Endodermal cell (in vitro differentiated cells): ENCODE data around the gene ETFA. TPM values are rescaled to one million over a fixed set of nuclear protein-coding genes. Genes with fewer than 3 reads are reported as not detected.

Experiments
- DNase-seq: peaks from one replicate; pipeline ENCODE4 v3.0.0-alpha.2; 2017
- H3K27ac ChIP-seq: 2 replicates; pipeline ENCODE4 v1.5.1; 2013; ENCODE audit warnings: mild to moderate bottlenecking, low read depth, low read length, moderate library complexity
- H3K27me3 ChIP-seq: 2 replicates; pipeline ENCODE4 v1.6.1; 2013; ENCODE audit warnings: mild to moderate bottlenecking, low read length, moderate library complexity; ENCODE audit not compliant: insufficient read depth, control insufficient read depth, poor library complexity, severe bottlenecking
- H3K36me3 ChIP-seq: 2 replicates; pipeline ENCODE4 v1.7.0; 2013; ENCODE audit warnings: mild to moderate bottlenecking, low read length, moderate library complexity; ENCODE audit not compliant: control insufficient read depth, insufficient read depth
- H3K4me1 ChIP-seq: one replicate; pipeline ENCODE4 v1.7.0; 2013; ENCODE audit warnings: low read length; ENCODE audit not compliant: control insufficient read depth, insufficient read depth
- H3K4me3 ChIP-seq: 2 replicates; pipeline ENCODE4 v1.5.1; 2013; ENCODE audit warnings: mild to moderate bottlenecking, low read length, moderate library complexity
- H3K9ac ChIP-seq: 2 replicates; pipeline ENCODE4 v1.6.1; 2013; ENCODE audit warnings: mild to moderate bottlenecking, low read length, moderate library complexity; ENCODE audit not compliant: poor library complexity, severe bottlenecking; ENCODE audit errors: extremely low read depth
- H3K9me3 ChIP-seq: 2 replicates; pipeline ENCODE4 v1.6.1; 2013; ENCODE audit warnings: mild to moderate bottlenecking, low read length, moderate library complexity; ENCODE audit not compliant: control insufficient read depth
- H3K27ac Mint-ChIP-seq: 2 replicates; pipeline ENCODE4 v1.8.0; 2020; ENCODE audit warnings: mixed read lengths
- H3K27me3 Mint-ChIP-seq: 2 replicates; pipeline ENCODE4 v1.8.0; 2021; ENCODE audit warnings: mild to moderate bottlenecking, mixed read lengths; ENCODE audit not compliant: insufficient read depth
- H3K36me3 Mint-ChIP-seq: 2 replicates; pipeline ENCODE4 v1.8.0; 2020; ENCODE audit warnings: low read depth, mixed read lengths
- H3K4me1 Mint-ChIP-seq: 2 replicates; pipeline ENCODE4 v1.8.0; 2020; ENCODE audit warnings: mixed read lengths
- H3K4me3 Mint-ChIP-seq: 2 replicates; pipeline ENCODE4 v1.8.0; 2020; ENCODE audit warnings: mild to moderate bottlenecking, moderate library complexity, mixed read lengths
- H3K9me3 Mint-ChIP-seq: 2 replicates; pipeline ENCODE4 v1.8.0; 2020; ENCODE audit warnings: mild to moderate bottlenecking, mixed read lengths
- CTCF ChIP-seq: fragments of 200-600 bp; sonication (generic); conservative IDR thresholded peaks from 2 replicates; pipeline ENCODE4 v1.5.0; 2021; ENCODE audit warnings: antibody characterized with exemption, mild to moderate bottlenecking
- WGBS, 2 experiments: methylation state at CpG; one replicate each; pipeline versions ENCODE4 v1.1.5 to v1.1.7; 2013; ENCODE audit warnings: missing lambda C conversion rate in 2 of 2, mixed read lengths in 1 of 2; ENCODE audit not compliant: insufficient coverage in 1 of 2, insufficient read length in 1 of 2; 5-methylcytosine and 5-hydroxymethylcytosine counted together
- total RNA-seq, 2 donors: library from RNA; stranded (reverse); fragmentation: NEBNext Ultra II Directional in 1 of 2; extraction: Animal tissue kit (Norgen Biotek cat#: 25700) in 1 of 2; gene quantifications; 2 replicates in 1 of 2; 3 replicates in 1 of 2; pipeline ENCODE4 v1.2.1, GENCODE V29; 2021

Gene ETFA
- total RNA-seq, 2 donors from 2014 or later: 142 to 157 TPM

GRCh38 chr15:76175442-76175841, 135.8 kb downstream of the ETFA start:
- H3K4me1 Mint-ChIP-seq: peaks cover 6% of the 10 kb centered on the region
- Histone ChIP-seq H3K4me3 (no peak overlapping the region), H3K27me3 (no peaks in the 10 kb centered on the region), H3K9me3 (no peaks in the 10 kb centered on the region), H3K27ac (no peak overlapping the region), H3K9ac (no peak overlapping the region), H3K36me3 (no peaks in the 10 kb centered on the region), H3K4me1 (no peaks in the 10 kb centered on the region)
- DNase-seq: no peak
- no peak overlapping the region for H3K4me3 Mint-ChIP-seq
- no peaks in the 10 kb centered on the region for H3K9me3 Mint-ChIP-seq
- no peak overlapping the region for H3K27ac Mint-ChIP-seq
- no peak for TF ChIP-seq CTCF
- H3K27me3 Mint-ChIP-seq: peaks cover 13% of the 10 kb centered on the region
- WGBS, 2 experiments: 91 to 96% methylated on average over 4 to 8 of the region's 8 CpGs
- no peaks in the 10 kb centered on the region for H3K36me3 Mint-ChIP-seq

- H3K27ac ChIP-seq: no peak overlapping the region
- no peaks in the 10 kb centered on the region for H3K4me1 ChIP-seq
- TF ChIP-seq CTCF: no peak
- WGBS, 2 experiments: 91 to 93% methylated on average over 4 to 5 of the region's 5 CpGs
- no peak overlapping the region for H3K4me3 Mint-ChIP-seq
- H3K27me3 ChIP-seq: no peaks in the 10 kb centered on the region
- H3K36me3 ChIP-seq: no peaks in the 10 kb centered on the region
- no peak overlapping the region for H3K4me3 ChIP-seq
- peaks cover 6% of the 10 kb centered on the region for H3K4me1 Mint-ChIP-seq
- peaks cover 13% of the 10 kb centered on the region for H3K27me3 Mint-ChIP-seq
- H3K9me3 Mint-ChIP-seq: no peaks in the 10 kb centered on the region
- H3K9me3 ChIP-seq: no peaks in the 10 kb centered on the region
- H3K9ac ChIP-seq: no peak overlapping the region
- no peak overlapping the region for H3K27ac Mint-ChIP-seq
- no peak for DNase-seq
- H3K36me3 Mint-ChIP-seq: no peaks in the 10 kb centered on the region
These were observed 136.6 kb downstream of the ETFA start for GRCh38 chr15:76174654-76175053.

DNA sequence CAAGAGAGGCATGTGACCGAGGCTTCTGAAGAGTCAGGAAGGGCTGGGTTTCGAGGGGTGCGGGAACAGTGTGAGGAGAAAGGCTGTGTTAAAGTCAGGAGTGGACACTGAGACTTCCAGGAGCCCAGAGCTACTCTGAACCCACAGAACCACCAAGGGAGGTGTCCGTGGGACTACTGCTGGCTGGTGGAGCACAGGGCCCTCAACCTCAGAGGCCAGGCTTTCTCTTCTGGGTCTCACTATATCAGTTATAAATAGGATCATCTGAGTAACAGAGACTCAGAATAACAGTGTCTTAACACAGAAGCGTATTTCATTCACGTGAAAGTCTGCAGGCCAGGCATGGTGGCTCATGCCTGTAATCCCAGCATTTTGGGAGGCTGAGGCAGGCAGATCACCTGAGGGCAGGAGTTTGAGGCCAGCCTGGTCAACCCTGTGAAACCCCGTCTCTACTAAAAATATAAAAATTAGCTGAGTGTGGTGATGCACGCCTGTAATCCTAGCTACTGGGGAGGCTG, 137.9 kb downstream of the ETFA start:
- Histone ChIP-seq H3K27ac (no peak overlapping the region), H3K27me3 (no peaks in the 10 kb centered on the region), H3K9ac (no peak overlapping the region), H3K4me1 (no peaks in the 10 kb centered on the region), H3K36me3 (no peaks in the 10 kb centered on the region), H3K4me3 (no peak overlapping the region), H3K9me3 (no peaks in the 10 kb centered on the region)
- TF ChIP-seq CTCF: no peak
- H3K36me3 Mint-ChIP-seq: no peaks in the 10 kb centered on the region
- DNase-seq: no peak
- no peak overlapping the region for H3K4me3 Mint-ChIP-seq
- no peak overlapping the region for H3K27ac Mint-ChIP-seq
- WGBS, 2 experiments: 89 to 94% methylated on average over 6 to 8 of the region's 8 CpGs
- peaks cover 13% of the 10 kb centered on the region for H3K27me3 Mint-ChIP-seq
- no peaks in the 10 kb centered on the region for H3K9me3 Mint-ChIP-seq
- peaks cover 6% of the 10 kb centered on the region for H3K4me1 Mint-ChIP-seq
